ENCODE results near the gene FAM13A. TPM values are rescaled to one million over a fixed set of nuclear protein-coding genes. Genes with fewer than 3 reads are reported as not detected.

FAM13A gene
- total and polyA plus RNA-seq, 2 of the 8 experiments (the other 6 are each of a cell fraction or from before 2014, with no cell fraction given), result 7.1 to 16.5 TPM

DNA sequence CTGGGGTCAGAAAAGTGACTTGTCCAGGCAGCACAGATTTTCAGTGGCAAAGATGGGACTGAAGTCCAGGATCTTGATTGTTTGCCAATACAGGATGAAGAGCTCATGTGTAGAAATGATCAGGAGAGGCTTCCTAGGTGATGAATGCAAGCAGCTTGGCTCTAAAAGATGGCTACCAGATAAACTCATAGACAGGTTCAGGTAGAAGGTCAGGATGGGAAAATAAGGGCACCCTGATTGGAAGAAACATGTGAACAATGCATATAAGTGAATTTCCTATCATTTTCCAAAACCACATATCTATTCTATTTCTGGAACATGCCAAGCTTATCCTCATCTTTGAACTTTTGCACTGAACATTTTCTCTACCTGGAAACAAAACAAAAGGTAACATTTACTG lies 87.7 kb downstream of the FAM13A start:
- TF ChIP-seq HDAC2 (IDR thresholded peaks at IDR 0.05; ENCODE audit: borderline replicate concordance in 1 of 2, low read depth in 2 of 2, low read length in 2 of 2) (no peak), KDM5A (IDR thresholded peaks at IDR 0.05; ENCODE audit: low read length) (no peak), SIRT6 (IDR thresholded peaks at IDR 0.05; ENCODE audit: low read length) (no peak), EZH2 (IDR thresholded peaks at IDR 0.05; ENCODE audit: low read depth, low read length, severe bottlenecking) (no peak)
- H3K4me1 ChIP-seq (replicated peaks in 1 of 4; ENCODE audit: control insufficient read depth in 3 of 4, insufficient read depth in 4 of 4, low read length in 3 of 4), result no peaks in the 10 kb centered on the region
- H2AK5ac ChIP-seq (ENCODE audit: low read depth, low read length), result no peak overlapping the region
- no peak overlapping the region for H3K4ac ChIP-seq (replicated peaks; ENCODE audit: insufficient read length, low read depth, low read length)
- H3K27me3 ChIP-seq (replicated peaks in 1 of 4; ENCODE audit: control insufficient read depth in 3 of 4, extremely low read depth in 1 of 4, insufficient read depth in 3 of 4, low read length in 3 of 4), result no peaks in the 10 kb centered on the region
- no peak overlapping the region for H2BK12ac ChIP-seq (ENCODE audit: low read depth, low read length)
- no peaks in the 10 kb centered on the region for H3K9me3 ChIP-seq (ENCODE audit: insufficient read depth in 2 of 2, low read depth in 1 of 2, low read length in 1 of 2)
- no peaks in the 10 kb centered on the region; a peak in 1 of 8 replicates for H3K36me3 ChIP-seq (ENCODE audit: control insufficient read depth in 2 of 4, insufficient read depth in 4 of 4, low read length in 3 of 4)
- no peak overlapping the region for H2BK5ac ChIP-seq (ENCODE audit: low read depth, low read length)
- no peak overlapping the region for H4K8ac ChIP-seq (ENCODE audit: extremely low read depth, insufficient read depth, low read length)
- no peak overlapping the region for H3K4me2 ChIP-seq (ENCODE audit: insufficient read depth in 1 of 2, low read depth in 2 of 2, low read length in 2 of 2)
- H3K14ac ChIP-seq (ENCODE audit: insufficient read length), result no peak overlapping the region
- FAIRE-seq, result no peak
- peak overlapping the region in 1 of 4 experiments; percentile 34; a peak in 1 of 7 replicates for H3K9ac ChIP-seq (replicated peaks in 1 of 4; ENCODE audit: extremely low read depth in 1 of 4, low read depth in 3 of 4, low read length in 3 of 4)
- H3K23ac ChIP-seq (ENCODE audit: insufficient read length), result no peak overlapping the region
- no peaks in the 10 kb centered on the region for H3K23me2 ChIP-seq (ENCODE audit: low read depth, low read length)
- no peak overlapping the region for H3K4me3 ChIP-seq (ENCODE audit: extremely low read depth in 1 of 4, insufficient read depth in 2 of 4, low read depth in 3 of 4, low read length in 4 of 4)
- H4K20me1 ChIP-seq (replicated peaks in 1 of 2; ENCODE audit: control insufficient read depth in 1 of 2, insufficient read depth in 2 of 2, low read length in 2 of 2), result no peaks in the 10 kb centered on the region
- H3K27ac ChIP-seq (ENCODE audit: low read depth, low read length), result no peak overlapping the region
- H4K5ac ChIP-seq (ENCODE audit: insufficient read length, low read depth, low read length), result no peak overlapping the region
- no peak overlapping the region for H2BK20ac ChIP-seq (ENCODE audit: low read length)
- H2BK120ac ChIP-seq (replicated peaks; ENCODE audit: low read depth, low read length), result no peak overlapping the region
- no peak overlapping the region for H3K56ac ChIP-seq (replicated peaks; ENCODE audit: insufficient read length, low read depth, low read length)
- no peak overlapping the region for H3K18ac ChIP-seq (ENCODE audit: extremely low read depth, low read length)
- no peak overlapping the region for H2BK15ac ChIP-seq (ENCODE audit: low read length)
- H4K91ac ChIP-seq (replicated peaks; ENCODE audit: insufficient read length, low read length), result no peak overlapping the region
- no peaks in the 10 kb centered on the region for H3K79me2 ChIP-seq (ENCODE audit: control insufficient read depth in 1 of 2, insufficient read depth in 2 of 2, low read length in 2 of 2)
- no peak overlapping the region for H2AFZ ChIP-seq (ENCODE audit: low read length)
- ChIA-PET POLR2A (ENCODE audit: partially characterized antibody) (no interaction called here), CTCF (ENCODE audit: partially characterized antibody) (interaction anchor here (1.2 kb wide), 1 partner anchor 16 kb away, joined by 5 read pairs; no protein-coding TSS in a partner anchor)
- no peak for DNase-seq (ENCODE audit: low read depth in 1 of 2, low spot score in 2 of 2)
- no peaks in the 10 kb centered on the region for H3K79me1 ChIP-seq (ENCODE audit: low read depth, low read length)

Measured in H1 (cell line).